A673 (cell line): ENCODE measurements around the gene ZEB2.

ENCODE experiments used
- EZH2 ChIP-seq: fragments of 200-600 bp; sonication (generic); IDR thresholded peaks from 2 replicates; pipeline ENCODE4 v1.6.1; 2017; ENCODE audit warnings: borderline replicate concordance, low read depth, mild to moderate bottlenecking, mixed read lengths, antibody characterized with exemption, low read length; ENCODE audit not compliant: poor library complexity, severe bottlenecking
- TF ChIP-seq, protein P1 (sequence below): fragments of 300-800, 200-600 bp; sonication (generic); conservative IDR thresholded peaks from 2 replicates; pipeline ENCODE4 v1.5.1; 2017; ENCODE audit warnings: low read depth, mild to moderate bottlenecking, antibody characterized with exemption, low read length, moderate library complexity, mixed read lengths

DNA sequence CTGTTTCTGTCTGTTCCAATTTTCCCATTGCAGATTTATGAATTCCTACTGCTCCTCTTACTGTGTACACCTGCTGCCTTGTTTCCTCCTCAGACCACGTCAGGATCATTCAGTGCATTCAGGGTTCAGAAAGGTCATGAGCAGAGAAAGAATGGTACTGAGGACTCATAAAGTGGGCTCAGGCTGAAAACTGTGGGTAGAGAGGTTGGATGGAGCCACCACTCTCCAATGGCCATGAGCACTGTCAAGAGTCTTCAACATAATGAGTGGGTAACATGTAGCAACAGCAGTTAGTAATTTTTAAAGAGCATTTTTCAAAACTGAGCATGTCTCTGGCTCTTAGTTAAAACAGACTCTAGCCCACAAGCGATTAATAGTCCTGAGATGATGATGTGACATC lies 138.2 kb downstream of the ZEB2 start:
- TF ChIP-seq, protein P1, sequence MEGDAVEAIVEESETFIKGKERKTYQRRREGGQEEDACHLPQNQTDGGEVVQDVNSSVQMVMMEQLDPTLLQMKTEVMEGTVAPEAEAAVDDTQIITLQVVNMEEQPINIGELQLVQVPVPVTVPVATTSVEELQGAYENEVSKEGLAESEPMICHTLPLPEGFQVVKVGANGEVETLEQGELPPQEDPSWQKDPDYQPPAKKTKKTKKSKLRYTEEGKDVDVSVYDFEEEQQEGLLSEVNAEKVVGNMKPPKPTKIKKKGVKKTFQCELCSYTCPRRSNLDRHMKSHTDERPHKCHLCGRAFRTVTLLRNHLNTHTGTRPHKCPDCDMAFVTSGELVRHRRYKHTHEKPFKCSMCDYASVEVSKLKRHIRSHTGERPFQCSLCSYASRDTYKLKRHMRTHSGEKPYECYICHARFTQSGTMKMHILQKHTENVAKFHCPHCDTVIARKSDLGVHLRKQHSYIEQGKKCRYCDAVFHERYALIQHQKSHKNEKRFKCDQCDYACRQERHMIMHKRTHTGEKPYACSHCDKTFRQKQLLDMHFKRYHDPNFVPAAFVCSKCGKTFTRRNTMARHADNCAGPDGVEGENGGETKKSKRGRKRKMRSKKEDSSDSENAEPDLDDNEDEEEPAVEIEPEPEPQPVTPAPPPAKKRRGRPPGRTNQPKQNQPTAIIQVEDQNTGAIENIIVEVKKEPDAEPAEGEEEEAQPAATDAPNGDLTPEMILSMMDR: no peak
- no peak for TF ChIP-seq EZH2
